ENCODE data around the gene DDX60.
"Not testable (repeated sequence)": the region's sequence is repeated elsewhere in the genome, so short reads cannot be mapped to it uniquely, and the experiment has no call there.

The DDX60 gene

DNA sequence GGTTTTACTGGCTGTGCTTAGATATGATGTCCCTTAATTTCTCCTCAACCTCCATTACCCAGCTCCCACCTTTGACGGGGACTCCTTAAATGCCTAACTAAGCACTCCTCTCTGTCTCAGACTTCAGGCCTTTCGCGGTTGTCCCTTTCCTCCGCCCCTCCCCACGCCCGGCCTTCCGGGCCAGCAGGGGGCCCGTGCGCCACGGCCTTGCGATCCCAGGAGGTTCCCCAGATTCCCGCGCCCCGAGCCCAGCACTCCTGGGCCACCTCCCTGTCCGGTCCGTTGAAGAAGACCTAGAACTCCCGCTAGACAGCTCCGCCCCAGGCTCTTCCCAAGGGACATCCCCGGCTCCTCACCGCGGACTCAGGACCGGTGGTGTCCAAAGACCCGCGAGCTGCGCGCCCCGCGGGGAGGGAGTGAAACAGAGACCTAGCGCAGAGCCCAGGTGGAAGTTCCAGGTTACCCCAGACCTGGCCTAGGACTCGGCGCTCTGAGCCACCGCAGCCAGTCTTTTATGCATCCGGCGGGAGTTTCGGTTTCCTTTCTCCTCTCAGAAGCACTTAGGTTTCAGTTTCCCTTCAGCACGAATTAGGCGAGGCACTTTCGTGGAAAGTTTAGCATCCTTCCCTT is at the start of gene DDX60:
Gene DDX60 (minus strand): TSS at position 487 of the 630 bp plus-strand sequence. CDS start 7,493 bp downstream, outside the sequence.
- in situ Hi-C loops (cut with MboI; ENCODE audit: low sequenced_read_pairs), result no loop called here

DNA sequence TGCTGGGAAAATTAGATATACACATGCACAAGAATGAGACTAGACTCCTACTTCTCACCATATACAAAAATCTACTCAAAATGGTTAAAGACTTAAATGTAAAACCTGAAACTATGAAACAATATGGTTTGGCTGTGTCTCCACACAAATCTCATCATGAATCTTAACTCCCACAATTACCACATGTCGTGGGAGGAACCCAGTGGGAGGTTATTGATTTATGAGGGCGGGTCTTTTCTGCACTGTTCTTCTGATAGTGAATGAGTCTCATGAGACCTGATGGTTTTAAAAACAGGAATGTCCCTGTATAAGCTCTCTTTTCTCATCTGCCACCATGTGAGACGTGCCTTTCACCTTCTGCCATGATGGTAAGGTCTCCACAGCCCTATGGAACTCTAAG is 48.5 kb upstream of the DDX60 start:
- in situ Hi-C loops (cut with MboI; ENCODE audit: low sequenced_read_pairs), result no loop called here

GRCh38 chr4:168362025-168362401 is 43.5 kb upstream of the DDX60 start:
- in situ Hi-C loops (cut with MboI; ENCODE audit: low sequenced_read_pairs), result no loop called here

DNA sequence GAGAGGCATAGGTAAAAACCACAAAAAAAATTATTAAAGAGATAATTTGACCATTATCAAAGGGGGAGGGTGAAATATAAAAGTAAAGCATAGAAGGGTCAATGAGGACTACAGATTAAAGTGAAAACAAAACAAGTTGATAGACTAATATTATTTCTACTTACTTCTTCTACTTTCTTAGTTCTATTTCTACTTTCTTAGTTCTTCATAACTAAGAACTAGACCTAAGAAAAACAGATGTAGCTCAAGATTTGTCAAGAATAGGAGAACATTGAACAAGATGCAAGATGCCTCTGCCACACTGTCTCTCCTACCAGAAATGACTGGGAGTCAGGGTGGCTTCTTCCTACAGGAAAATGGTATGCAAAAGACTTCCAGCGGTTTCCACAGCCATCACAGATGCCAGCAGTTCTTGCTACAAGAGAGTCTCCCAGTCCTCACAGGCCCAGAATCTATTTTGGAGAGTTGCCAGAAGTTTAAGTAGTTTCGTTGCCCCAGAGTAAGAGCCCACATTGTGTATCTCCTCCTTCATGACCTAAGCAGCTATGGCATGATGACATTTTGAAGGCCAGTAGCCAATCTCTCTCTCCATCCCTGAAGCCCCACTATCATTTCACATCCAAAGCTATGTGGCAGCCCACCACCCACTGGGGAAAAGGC is 42.9 kb upstream of the DDX60 start:
- in situ Hi-C loops (cut with MboI; ENCODE audit: low sequenced_read_pairs), result no loop called here

DNA sequence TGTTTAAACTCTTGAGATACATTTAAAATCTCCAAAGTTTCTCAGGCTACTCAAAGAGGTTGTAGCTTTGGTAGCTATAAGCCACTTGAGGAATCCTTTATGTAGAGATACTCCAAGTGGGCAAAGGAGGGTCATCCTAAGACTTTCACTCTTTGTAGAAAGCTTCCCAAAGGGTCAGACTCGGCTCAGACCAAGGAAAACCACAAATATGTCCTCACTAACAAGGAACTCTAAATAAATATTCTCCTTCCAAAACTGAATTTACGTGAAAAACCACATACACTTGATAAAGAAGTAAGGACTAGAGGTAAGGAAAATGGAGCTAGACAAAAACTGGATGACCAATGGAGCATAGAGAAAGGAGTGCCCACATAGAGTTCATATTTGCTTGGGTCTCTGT is 41.7 kb upstream of the DDX60 start:
- in situ Hi-C loops (cut with MboI; ENCODE audit: low sequenced_read_pairs), result no loop called here

DNA sequence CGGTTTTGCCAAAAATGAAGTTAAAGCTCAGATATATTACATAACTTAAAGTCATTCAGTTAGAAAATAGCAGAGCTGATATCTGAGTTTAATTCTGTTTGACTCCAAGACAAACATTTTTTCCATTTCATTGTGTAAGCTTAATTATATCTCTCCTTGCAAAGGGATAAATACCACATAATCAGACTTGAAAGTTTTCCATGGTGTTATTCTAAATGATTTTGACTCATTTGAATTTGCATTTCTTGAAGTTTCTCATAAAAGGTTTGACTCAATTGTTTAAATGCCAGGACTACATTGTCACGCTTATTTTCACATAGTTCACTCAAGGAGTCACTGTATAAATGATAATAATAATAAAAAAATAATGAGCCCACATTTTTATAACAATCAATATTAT is 39.4 kb upstream of the DDX60 start:
- in situ Hi-C loops (cut with MboI; ENCODE audit: low sequenced_read_pairs), result no loop called here

DNA sequence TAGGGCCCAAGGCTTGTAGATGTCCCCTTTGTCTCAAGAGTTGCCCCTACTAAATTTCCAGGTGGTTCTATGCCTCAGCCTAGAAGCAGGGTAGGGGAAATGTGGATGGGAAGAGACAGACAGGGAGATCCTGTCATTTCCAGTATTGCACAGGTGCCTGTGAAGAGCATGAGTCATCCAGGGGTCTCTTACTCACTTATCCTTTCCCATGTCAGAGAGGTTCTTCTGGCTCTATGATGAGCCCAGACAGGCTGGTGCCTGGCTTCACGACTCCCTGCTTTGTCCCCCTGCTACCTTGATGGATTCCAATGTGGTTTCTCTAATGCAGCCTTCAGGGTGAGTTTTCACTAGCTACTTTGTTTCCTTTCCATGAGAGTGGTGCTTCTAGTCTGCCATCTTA is 35.2 kb upstream of the DDX60 start:
- in situ Hi-C loops (cut with MboI; ENCODE audit: low sequenced_read_pairs), result no loop called here

DNA sequence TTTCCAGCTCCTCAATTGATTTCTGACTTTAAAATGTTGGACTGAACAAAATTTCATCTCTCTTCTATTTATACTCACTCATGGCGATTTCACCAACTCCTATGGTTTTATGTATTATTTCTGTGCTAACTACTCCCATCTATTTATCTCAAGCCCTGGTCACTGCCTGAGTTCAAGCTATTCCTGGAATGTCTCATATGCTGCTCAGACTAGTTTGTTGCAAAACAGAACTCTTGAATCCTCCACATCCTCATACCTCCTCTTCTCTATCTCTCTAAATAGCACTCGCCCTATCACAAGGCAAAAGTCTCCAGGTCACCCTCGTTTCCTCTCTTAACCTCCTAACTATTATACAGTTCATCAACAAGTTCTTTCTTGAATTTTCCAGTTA is 19.0 kb upstream of the DDX60 start:
- in situ Hi-C loops (cut with MboI; ENCODE audit: low sequenced_read_pairs), result no loop called here

DNA sequence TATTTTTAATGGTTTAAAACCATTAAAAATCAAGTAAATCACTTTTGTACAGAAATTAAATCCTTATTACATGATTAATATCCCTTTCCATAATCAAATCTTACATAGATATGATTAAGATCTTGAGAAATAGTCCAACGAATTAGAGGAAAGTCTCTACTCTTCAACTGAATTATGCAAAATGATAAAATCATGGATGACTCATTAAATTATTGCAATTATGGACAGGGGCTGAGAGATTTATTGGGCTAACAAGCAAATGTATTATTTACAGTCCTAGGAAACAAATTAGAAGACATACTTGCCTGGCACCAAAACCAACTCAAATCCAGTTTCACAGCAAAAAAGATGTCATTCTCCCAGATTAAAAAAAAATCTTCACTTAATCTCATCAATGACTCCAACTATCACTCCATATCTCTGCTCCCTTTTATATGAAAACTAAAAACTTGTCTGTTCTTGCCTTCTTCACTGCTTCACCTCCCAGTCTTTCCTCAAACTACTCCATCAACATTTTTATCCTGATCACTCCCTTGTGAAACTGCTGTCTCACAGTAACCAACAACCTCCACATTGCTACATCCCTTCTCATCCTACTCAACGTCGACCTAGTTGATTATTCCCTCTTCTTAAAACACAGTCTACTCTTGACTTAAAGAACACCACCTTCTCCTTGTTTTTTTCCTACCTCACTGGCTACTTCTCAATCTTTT is 18.4 kb upstream of the DDX60 start:
- in situ Hi-C loops (cut with MboI; ENCODE audit: low sequenced_read_pairs), result no loop called here

GRCh38 chr4:168335621-168336020 is 17.1 kb upstream of the DDX60 start:
- in situ Hi-C loops (cut with MboI; ENCODE audit: low sequenced_read_pairs), result no loop called here

GRCh38 chr4:168334053-168334452 is 15.5 kb upstream of the DDX60 start:
- in situ Hi-C loops (cut with MboI; ENCODE audit: low sequenced_read_pairs), result no loop called here

DNA sequence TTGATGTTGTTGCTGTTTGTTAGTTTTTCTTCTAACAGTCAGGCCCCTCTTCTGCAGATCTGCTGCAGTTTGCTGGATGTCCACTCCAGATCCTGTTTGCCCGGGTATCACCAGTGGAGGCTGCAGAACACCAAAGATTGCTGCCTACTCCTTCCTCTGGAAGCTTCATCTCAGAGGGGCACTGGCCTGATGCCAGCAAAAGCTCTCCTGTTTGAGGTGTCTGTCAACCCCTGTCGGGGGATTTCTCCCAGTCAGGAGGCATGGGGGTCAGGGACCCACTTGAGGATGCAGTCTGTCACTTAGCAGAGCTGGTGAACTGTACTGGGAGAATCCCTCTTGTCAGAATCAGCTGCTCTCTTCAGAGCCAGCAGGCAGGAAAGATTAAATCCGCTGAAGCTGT is 12.0 kb upstream of the DDX60 start:
- in situ Hi-C loops (cut with MboI; ENCODE audit: low sequenced_read_pairs), result not testable (repeated sequence)

DNA sequence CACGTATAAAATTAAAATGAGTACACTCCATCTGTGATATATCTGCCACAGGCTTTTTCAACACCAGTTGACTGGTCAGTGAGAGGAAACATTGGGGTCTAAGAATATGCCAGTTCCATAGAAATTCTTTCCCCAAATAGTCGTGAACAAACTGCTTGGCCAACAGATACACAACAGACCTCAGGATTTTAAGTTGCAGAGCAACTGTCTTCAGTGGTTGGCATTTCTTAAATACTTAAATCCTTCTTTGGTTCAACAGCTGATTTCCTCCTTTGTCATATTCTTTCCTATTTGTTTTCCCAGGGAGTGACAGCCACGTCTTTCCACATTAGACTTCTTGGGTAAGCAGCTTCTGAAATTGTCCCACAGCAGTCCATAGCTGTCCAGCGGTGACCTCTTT is 7.0 kb upstream of the DDX60 start:
- in situ Hi-C loops (cut with MboI; ENCODE audit: low sequenced_read_pairs), result no loop called here

DNA sequence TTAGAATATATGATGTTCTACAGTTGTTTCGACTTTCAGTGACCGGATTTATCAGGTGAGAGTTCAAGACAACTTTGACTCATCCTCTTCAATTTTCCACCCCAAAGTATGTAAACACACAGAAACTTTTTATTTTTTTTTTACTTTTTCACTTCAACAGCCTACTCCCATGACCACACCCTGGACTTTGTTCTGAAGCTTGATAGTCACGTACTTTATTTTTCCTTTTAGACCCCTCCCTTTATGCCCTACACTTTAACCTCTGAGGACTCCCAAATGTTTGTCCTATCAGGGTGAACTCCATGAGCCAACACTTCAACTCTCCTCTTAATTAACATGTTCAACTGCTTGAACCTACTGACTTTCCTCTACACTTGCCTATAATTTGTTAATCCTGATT is 2.5 kb upstream of the DDX60 start:
- in situ Hi-C loops (cut with MboI; ENCODE audit: low sequenced_read_pairs), result no loop called here

- in situ Hi-C loops (cut with MboI; ENCODE audit: low sequenced_read_pairs), result no loop called here
Observed at GRCh38 chr4:168319486-168320019, 1.0 kb upstream of the DDX60 start.

- in situ Hi-C loops (cut with MboI; ENCODE audit: low sequenced_read_pairs), result no loop called here
Observed at GRCh38 chr4:168317621-168318020, 931 bp downstream of the DDX60 start.

DNA sequence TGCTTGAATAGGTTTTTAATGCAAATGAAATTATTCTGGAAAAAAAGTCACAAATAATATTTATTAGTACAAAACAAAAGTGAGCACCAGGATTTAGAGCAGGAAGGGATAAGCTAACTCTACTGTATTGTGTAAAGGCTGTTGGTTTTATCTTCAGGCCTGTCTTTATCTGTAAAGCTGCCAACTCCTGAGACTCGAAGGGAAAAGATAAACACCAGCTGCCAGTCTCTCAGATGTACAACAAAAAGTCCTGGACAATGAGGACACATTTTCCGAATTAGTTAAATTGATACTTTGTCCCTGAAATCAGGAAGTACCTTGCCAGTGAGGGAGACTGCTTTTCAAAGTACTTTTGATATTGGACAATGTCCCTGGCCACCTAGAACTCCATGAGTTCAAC is 8.8 kb downstream of the DDX60 start:
- in situ Hi-C loops (cut with MboI; ENCODE audit: low sequenced_read_pairs), result no loop called here

GRCh38 chr4:168308912-168309311 is 9.6 kb downstream of the DDX60 start:
- in situ Hi-C loops (cut with MboI; ENCODE audit: low sequenced_read_pairs), result no loop called here

- in situ Hi-C loops (cut with MboI; ENCODE audit: low sequenced_read_pairs), result no loop called here
Observed at GRCh38 chr4:168306476-168306875, 12.1 kb downstream of the DDX60 start.

- in situ Hi-C loops (cut with MboI; ENCODE audit: low sequenced_read_pairs), result no loop called here
Observed at GRCh38 chr4:168304744-168305459, 13.7 kb downstream of the DDX60 start.

DNA sequence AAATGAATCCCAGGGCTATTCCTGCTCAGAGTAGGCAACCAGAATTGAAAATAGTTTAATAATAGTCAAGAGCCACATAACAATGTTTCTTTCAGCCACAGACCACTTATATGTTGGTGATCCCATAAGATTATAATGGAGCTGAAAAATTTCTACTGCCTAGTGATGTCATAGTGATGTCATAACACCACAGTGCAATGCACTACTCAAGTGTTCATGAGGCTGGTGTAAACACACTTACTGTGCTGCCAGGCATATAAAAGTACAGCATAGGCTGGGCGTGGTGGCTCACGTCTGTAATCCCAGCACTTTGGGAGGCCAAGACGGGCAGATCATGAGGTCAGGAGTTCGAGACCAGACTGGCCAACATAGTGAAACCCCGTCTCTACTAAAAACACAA is 15.1 kb downstream of the DDX60 start:
- in situ Hi-C loops (cut with MboI; ENCODE audit: low sequenced_read_pairs), result not testable (repeated sequence)
